ENCODE measurements around the gene SIGLEC1.

The SIGLEC1 gene

GRCh38 chr20:3712279-3712873 is at the start of gene SIGLEC1:
TSS of gene SIGLEC1 (minus strand) at chr20:3712600. CDS start at chr20:3707128, 5,472 bp downstream.
- DNase-seq = peak; percentile 13

DNA sequence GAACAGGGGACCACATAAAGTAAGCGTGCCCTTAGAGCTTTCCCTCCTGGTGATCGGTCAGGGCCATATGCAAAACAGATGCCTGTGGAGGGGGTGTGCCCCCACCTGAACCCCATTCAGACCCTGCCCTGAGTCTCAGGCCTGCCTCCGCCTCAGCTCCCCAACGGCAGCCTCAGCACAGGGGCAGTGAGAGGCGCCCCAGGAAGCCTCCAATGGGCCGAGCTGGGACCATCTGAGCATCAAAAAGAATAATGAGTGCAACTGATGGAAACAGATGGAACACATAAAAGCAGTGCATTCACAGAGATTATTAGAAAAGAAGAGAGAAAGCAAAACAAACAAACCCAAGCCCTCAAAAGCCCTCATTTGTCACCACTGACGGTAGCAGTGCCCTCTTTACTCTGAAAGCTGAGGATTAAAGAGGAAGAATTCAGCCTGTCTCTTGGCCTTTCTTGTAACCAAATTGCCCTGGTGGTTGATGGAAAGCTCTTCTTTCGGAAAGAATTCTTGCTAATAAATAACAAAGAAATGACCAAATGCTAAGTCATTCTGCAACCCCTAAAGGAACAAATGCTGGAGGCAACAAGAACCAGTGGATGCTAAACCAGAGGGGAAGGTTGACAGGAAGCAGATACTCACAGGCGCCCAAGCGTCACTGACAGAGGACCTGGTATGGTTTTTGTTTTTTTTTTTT is 48.4 kb upstream of the SIGLEC1 start:
- DNase-seq = no peak

DNA sequence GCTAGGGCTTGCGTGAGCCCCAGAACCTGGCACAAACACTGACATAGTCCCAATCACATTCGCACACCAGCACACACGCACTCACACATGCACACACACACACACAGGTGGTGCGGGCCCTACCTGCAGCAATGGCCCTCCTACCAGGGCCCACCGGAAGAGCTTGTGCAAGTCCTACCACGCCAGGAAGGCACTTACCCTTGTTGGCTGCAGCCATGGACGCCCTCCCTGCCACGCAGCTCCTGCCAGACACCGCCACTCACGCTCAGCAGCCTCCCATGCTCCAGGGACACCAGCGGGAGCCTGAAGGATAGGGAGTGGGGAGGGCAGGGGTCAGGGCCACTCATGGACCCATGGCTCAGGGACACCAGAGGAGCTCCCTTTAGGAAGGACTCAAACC is 47.5 kb upstream of the SIGLEC1 start:
- no peak for DNase-seq

DNA sequence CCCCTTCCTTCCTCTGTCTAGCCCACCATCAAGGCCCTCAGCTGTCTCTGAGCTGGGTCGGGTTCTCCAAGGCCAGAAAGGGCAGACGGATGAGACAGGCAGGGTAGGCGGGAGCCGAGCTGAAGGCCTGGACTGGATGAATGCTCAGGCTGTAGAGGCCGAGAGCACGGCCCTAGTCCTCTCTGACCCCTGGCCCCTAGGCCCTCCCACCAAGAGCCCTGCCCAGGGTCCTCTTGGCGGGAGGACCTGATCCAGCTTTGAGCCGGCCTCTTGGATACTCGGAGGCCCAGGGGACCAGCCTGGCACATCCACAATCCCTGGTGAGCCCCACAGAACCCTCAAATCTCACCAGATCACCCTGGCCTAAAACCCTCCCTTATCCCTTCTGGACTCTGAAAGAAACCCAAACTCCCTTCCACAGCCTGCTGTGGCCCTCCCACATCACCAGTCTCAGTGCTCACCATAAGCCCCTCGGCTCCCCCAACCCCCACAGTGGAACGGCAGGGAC is 47.0 kb upstream of the SIGLEC1 start:
- DNase-seq = no peak

DNA sequence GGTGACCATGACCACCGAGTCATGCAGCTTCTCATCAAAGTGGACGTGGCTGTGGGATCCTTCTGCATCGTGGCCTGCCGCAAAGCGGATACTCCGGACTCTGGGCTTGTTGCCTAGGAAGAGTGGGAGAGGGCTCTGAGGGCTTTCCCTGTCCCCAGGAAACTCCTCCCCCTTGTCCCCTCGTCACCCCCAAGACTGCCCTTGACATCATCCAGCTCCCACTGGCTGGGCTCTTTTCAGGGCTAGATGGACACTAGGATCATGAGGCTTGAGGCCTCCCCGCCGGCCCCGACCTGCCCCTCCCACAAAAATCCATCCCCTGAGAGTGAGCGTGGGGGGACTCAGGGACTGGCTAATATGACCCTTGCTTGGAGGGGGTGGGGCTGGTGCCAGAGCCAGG is 46.2 kb upstream of the SIGLEC1 start:
- no peak for DNase-seq

GRCh38 chr20:3757268-3757667 is 44.9 kb upstream of the SIGLEC1 start:
- no peak for DNase-seq

DNA sequence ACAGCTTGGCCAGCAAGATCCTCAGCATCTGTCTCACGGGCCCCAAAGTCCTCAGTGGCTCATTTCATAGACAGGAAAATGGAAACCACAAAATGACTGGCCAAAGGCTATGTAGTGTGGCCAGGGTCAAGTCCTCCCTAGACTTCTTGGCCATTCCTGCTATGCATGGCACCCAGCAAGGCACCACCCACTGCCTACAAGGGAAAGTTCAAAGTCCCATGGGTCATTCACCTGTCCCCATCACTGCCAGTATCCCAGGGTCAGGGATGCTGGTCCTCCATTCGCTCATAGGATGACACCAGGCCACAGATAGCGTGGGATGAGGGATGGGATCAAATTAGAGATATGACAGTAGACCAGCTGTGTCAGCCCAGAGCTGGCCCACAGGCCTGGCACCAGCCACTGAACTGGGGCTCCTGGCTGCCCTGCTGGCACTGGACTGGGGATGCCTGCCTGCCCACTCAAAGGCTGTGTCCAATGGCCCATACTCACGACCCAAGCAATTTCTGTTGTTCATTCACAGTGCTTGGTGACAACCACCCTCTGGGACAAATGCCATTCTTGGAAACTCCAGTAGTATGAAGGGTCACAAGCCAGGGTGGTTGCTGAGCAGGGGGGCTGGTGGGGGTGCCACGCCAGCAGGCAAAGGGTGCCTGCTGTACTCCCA is 43.5 kb upstream of the SIGLEC1 start:
- DNase-seq = no peak

DNA sequence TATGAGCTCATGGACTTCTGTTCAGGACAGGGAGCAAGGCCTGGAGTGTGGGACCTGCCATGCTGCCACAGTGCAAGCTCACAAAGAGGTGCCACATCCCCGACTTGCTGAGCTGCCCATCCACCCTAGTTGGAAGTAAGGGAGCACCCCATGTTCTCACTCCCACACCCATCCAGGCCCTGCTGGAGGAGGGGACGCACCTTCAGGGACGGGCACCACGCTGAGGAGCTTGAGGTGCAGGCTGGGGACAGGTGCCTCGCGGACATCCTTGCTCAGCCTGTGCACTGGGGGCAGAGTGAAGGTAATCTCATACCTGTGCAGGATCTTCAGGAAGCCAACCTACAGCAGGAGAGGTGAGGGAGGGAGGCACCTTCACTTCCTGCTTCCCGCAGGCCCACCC is 42.9 kb upstream of the SIGLEC1 start:
- DNase-seq = no peak

DNA sequence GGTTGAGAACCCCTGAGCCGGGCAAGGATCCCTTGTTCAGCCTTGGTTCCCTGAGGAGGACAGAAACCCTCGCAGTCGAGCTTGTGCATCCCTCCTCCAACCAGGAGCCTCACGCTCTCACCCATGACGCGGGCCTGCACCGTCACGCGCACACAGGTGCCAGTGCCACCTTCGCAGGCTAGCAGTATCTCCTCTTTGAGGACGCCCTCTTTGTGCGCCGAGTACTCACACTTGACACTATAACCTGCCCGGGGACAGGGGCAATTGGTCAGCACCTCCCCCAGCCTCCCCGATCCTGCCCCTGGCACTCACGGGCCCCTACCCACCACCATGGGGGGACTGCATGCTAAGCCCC is 41.9 kb upstream of the SIGLEC1 start:
- DNase-seq = no peak

- DNase-seq = no peak
These were observed 41.3 kb upstream of the SIGLEC1 start for GRCh38 chr20:3753501-3754275.

DNA sequence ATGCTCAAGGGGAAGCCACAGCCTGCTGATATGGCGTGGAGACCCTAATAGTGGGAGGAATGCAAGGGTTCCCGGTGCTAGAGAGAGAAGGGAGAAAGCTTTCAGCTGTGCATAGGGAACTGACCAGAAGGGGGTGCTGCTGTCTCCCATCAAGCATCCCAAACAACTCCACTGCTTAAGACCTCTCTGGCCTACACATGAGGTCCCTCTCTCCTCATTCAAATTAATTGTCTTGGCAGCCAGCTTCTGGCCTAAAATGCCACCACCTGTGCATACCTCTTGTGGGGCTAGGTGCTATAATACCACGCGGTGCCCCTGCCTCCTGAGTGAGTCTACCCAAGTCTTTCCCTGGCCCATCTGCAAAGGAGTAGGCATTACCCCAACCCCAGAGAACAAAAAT is 40.7 kb upstream of the SIGLEC1 start:
- DNase-seq = peak; percentile 75

DNA sequence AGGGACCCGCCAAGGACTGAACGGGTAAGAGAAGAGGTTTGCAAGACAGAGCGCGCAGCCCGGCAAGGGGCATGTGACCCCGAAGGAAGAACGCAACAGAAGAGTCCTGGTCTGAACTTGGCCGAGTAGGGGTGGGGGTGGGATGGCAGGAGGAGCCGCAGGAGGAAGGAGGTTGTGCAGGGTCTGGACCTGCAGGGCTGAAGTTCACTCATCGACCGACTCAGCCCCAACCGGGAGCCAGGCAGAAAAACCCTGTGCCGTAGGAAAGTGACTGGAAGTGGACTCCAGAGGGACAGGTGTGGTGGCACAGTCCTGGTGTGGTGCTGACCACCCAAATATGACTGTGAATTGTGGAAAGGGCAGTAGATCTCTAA is 40.0 kb upstream of the SIGLEC1 start:
- no peak for DNase-seq

DNA sequence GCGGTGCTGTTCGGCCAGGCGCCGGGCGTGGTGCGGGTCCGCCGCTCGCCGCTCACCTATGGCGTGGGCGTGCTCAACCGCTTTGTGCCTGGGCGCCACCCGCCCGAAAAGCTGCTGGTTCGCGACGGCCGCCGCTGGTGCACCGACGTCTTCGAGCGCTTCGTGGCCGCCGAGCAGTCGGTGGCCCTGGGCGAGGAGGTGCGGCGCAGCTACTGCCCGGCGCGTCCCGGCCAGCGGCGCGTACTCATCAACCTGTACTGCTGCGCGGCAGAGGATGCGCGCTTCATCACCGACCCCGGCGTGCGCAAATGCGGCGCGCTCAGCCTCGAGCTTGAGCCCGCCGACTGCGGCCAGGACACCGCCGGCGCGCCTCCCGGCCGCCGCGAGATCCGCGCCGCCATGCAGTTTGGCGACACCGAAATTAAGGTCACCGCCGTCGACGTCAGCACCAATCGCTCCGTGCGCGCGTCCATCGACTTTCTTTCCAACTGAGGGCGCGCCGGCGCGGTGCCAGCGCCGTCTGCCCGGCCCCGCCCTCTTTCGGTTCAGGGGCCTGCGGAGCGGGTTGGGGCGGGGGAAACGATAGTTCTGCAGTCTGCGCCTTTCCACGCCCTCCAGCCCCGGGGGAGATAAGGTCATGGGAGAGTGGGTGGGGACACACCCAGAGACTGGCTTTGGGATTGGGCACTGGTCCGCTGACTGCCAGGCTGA is 39.4 kb upstream of the SIGLEC1 start:
- DNase-seq = peak; percentile 70

DNA sequence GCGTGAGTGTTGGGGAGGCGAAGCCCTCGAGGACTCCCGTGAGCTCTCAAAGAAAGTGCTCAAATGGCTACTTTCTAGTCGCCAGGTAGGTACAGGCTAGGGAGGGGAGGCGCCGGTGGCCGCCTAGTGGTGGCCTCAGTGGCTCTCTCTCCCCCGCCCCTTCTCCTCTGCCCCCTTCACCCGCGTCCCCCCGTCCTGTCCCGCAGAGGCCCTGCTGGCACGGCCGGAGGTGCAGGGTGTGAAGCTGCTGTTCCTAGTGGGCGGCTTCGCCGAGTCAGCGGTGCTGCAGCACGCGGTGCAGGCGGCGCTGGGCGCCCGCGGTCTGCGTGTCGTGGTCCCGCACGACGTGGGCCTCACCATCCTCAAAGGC is 38.9 kb upstream of the SIGLEC1 start:
- DNase-seq = no peak

- DNase-seq = peak; percentile 25
These were observed 37.5 kb upstream of the SIGLEC1 start for GRCh38 chr20:3749689-3750531.

GRCh38 chr20:3749087-3749688 is 36.8 kb upstream of the SIGLEC1 start:
- no peak for DNase-seq

- no peak for DNase-seq
These were observed 35.7 kb upstream of the SIGLEC1 start for GRCh38 chr20:3748073-3748472.

DNA sequence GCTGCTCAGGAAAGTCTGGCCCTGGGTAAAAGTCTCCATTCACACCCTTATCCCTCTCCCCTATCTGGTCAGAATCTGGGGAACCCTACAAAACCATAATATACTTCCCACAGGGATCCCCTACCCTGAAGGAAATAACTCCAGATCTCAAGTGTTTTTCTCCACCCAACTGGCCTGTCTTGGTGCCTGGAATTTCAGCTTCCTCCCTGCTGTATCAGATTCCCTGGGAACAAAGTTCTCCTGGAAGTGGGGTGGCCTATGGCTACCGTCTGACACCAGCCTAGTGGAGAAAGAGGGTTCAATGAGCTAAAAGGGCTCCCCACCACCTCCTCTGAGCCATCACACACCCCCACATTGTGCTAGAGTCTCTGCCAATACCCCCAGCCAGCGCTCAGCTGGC is 35.1 kb upstream of the SIGLEC1 start:
- no peak for DNase-seq

DNA sequence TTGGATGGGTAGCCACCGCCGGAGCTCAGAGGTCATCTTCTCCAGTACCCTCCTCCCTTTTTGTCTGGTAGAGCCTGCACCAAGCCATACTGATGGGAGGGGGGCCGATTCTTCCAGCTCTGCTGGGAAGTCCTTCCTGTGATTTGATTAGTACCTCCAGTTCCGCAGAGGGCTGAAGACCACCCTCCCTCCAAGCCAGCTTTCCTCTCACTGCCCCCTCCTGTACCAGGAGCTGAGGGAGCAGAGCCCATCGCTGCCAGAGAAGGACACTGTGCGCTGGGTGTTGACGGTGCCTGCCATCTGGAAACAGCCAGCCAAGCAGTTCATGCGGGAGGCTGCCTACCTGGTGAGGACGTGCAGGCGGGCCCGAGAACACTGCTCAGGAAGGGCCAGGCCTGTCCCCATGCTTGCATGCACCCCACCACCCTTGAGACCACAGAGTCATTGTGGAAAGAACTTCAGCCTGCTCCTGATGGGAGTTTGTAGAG is 33.3 kb upstream of the SIGLEC1 start:
- DNase-seq = no peak

DNA sequence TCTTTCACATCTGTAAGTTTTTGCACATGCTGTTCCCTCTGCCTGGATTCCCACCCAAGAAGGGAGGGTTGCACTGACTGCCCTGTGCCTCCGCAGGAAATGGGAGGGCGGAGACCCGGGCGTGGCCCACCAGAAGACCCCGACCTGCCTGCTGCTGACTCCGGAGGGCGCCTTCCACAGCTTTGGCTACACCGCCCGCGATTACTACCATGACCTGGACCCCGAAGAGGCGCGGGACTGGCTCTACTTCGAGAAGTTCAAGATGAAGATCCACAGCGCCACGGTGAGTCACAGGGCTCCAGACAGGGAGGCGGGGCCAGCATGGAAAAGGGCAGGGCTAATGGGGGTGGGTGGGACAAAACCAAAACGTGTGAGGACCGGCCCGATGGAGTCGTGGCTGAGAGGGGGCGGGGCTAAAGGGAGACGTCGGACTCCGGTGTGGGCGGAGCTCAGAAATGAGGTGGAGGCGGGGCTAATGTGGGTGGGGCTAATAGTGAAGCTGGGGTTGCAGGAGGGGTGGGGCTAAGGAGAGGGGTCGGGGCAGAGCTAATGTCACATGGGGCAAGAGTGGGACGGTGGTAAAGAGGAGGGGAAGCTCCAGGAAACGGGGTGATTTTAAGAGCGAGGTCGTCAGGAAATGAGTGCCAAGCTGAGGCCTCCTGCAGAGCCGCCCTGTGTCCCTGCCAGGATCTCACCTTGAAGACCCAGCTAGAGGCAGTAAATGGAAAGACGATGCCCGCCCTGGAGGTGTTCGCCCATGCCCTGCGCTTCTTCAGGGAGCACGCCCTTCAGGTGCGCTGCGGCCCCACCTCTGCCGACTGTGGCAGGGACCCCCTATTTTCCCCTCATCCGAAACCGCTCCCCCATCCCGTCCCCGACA is 32.6 kb upstream of the SIGLEC1 start:
- DNase-seq = peak; percentile 83
